ENCODE results near the gene UCP3. TPM values are rescaled to one million over a fixed set of nuclear protein-coding genes. Genes with fewer than 3 reads are reported as not detected.

Gene UCP3
- total RNA-seq, 1 donor from 2014 or later, result 2.0 TPM

DNA sequence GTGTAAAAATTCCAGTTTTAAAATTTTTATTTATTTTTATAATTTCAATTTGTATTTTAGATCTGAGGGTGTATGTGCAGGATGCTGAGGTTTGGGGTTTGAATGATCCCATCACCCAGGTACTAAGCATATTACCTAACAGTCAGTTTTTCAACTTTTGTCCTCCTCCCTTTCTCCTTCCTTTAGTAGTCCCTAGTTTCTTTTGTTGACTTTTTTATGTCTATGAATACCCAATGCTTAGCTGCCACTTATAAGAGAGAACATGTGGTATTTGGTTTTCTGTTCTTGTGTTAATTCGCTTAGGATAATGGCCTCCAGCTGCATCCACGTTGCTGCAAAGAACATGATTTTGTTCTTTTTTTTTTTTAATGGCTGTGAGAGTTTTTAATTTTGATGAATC is 35.7 kb upstream of the UCP3 start:
- Histone ChIP-seq H3K9ac (ENCODE audit: low read length) (no peak overlapping the region), H3K27me3 (ENCODE audit: insufficient read depth, low read length) (no peaks in the 10 kb centered on the region), H3K4me2 (ENCODE audit: low read length) (no peak overlapping the region), H2AFZ (ENCODE audit: low read depth, low read length) (no peak overlapping the region), H3K36me3 (ENCODE audit: insufficient read depth, low read length) (peaks cover 12% of the 10 kb centered on the region), H4K20me1 (ENCODE audit: insufficient read depth, low read length) (no peaks in the 10 kb centered on the region), H3K4me1 (ENCODE audit: insufficient read depth, low read length) (no peaks in the 10 kb centered on the region), H3K9me3 (ENCODE audit: insufficient read depth, low read depth, low read length) (no peaks in the 10 kb centered on the region), H3K27ac (ENCODE audit: low read depth, low read length) (no peak overlapping the region), H3K79me2 (ENCODE audit: insufficient read depth, low read length) (no peaks in the 10 kb centered on the region), H3K4me3 (ENCODE audit: insufficient read depth, low read depth, low read length) (no peak overlapping the region)
- no peak for TF ChIP-seq CTCF (IDR thresholded peaks at IDR 0.05; ENCODE audit: insufficient read depth, low read depth, low read length)
- Mint-ChIP-seq H3K27me3 (ENCODE audit: low read depth, unreplicated experiment) (no peaks in the 10 kb centered on the region), H3K27ac (ENCODE audit: unreplicated experiment) (no peak overlapping the region), H3K36me3 (ENCODE audit: low read depth, unreplicated experiment) (peaks cover 37% of the 10 kb centered on the region), H3K4me3 (ENCODE audit: unreplicated experiment) (no peak overlapping the region), H3K9me3 (ENCODE audit: unreplicated experiment) (no peaks in the 10 kb centered on the region), H3K4me1 (ENCODE audit: low read depth, unreplicated experiment) (no peaks in the 10 kb centered on the region)
- FAIRE-seq, result no peak
- DNase-seq (ENCODE audit: low read depth), result no peak

GRCh38 chr11:74043450-74043849 is 34.6 kb upstream of the UCP3 start:
- Mint-ChIP-seq H3K27ac (ENCODE audit: unreplicated experiment) (no peak overlapping the region), H3K4me1 (ENCODE audit: low read depth, unreplicated experiment) (no peaks in the 10 kb centered on the region), H3K4me3 (ENCODE audit: unreplicated experiment) (no peak overlapping the region), H3K27me3 (ENCODE audit: low read depth, unreplicated experiment) (no peaks in the 10 kb centered on the region), H3K36me3 (ENCODE audit: low read depth, unreplicated experiment) (peaks cover 36% of the 10 kb centered on the region), H3K9me3 (ENCODE audit: unreplicated experiment) (no peaks in the 10 kb centered on the region)
- H2AFZ ChIP-seq (ENCODE audit: low read depth, low read length), result no peak overlapping the region
- no peaks in the 10 kb centered on the region for H3K79me2 ChIP-seq (ENCODE audit: insufficient read depth, low read length)
- H3K9ac ChIP-seq (ENCODE audit: low read length), result no peak overlapping the region
- no peaks in the 10 kb centered on the region for H3K4me1 ChIP-seq (ENCODE audit: insufficient read depth, low read length)
- H3K4me3 ChIP-seq (ENCODE audit: insufficient read depth, low read depth, low read length), result no peak overlapping the region
- peaks cover 21% of the 10 kb centered on the region for H3K36me3 ChIP-seq (ENCODE audit: insufficient read depth, low read length)
- no peaks in the 10 kb centered on the region for H3K27me3 ChIP-seq (ENCODE audit: insufficient read depth, low read length)
- H4K20me1 ChIP-seq (ENCODE audit: insufficient read depth, low read length), result no peaks in the 10 kb centered on the region
- no peak overlapping the region for H3K27ac ChIP-seq (ENCODE audit: low read depth, low read length)
- no peak for DNase-seq (ENCODE audit: low read depth)
- TF ChIP-seq CTCF (IDR thresholded peaks at IDR 0.05; ENCODE audit: insufficient read depth, low read depth, low read length) (no peak), EZH2 (IDR thresholded peaks at IDR 0.05; ENCODE audit: insufficient read depth, low read length) (no peak)
- no peaks in the 10 kb centered on the region for H3K9me3 ChIP-seq (ENCODE audit: insufficient read depth, low read depth, low read length)
- no peak overlapping the region for H3K4me2 ChIP-seq (ENCODE audit: low read length)
- FAIRE-seq, result no peak

DNA sequence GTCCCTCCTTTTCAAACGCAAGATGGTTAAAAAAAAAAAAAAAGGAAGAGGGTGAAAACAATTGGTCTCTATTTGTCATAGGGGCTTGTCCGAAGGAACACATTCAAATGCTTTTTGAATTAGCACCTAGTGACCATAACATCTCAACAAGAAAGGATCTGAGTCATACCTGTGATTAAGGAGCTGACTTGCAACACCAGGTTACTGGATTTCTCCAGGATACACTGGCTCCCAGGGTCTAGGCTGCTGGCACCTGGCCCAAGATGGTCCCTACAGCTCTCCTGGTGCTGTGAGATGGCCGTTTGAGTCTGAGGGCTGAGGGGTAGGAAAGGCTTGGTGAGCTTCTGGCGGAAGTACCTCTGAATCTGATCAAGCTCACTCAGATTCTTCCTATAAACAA is 28.4 kb upstream of the UCP3 start:
- Mint-ChIP-seq H3K36me3 (ENCODE audit: low read depth, unreplicated experiment) (peaks cover 40% of the 10 kb centered on the region), H3K4me1 (ENCODE audit: low read depth, unreplicated experiment) (no peaks in the 10 kb centered on the region), H3K9me3 (ENCODE audit: unreplicated experiment) (no peaks in the 10 kb centered on the region), H3K27me3 (ENCODE audit: low read depth, unreplicated experiment) (no peaks in the 10 kb centered on the region), H3K4me3 (ENCODE audit: unreplicated experiment) (no peak overlapping the region), H3K27ac (ENCODE audit: unreplicated experiment) (no peak overlapping the region)
- H3K4me3 ChIP-seq (ENCODE audit: insufficient read depth, low read depth, low read length), result no peak overlapping the region
- FAIRE-seq, result no peak
- no peak overlapping the region for H3K9ac ChIP-seq (ENCODE audit: low read length)
- no peaks in the 10 kb centered on the region for H3K27me3 ChIP-seq (ENCODE audit: insufficient read depth, low read length)
- no peaks in the 10 kb centered on the region for H3K79me2 ChIP-seq (ENCODE audit: insufficient read depth, low read length)
- no peaks in the 10 kb centered on the region for H4K20me1 ChIP-seq (ENCODE audit: insufficient read depth, low read length)
- no peaks in the 10 kb centered on the region for H3K9me3 ChIP-seq (ENCODE audit: insufficient read depth, low read depth, low read length)
- H3K36me3 ChIP-seq (ENCODE audit: insufficient read depth, low read length), result peaks cover 31% of the 10 kb centered on the region
- H3K4me2 ChIP-seq (ENCODE audit: low read length), result no peak overlapping the region
- no peak overlapping the region for H3K27ac ChIP-seq (ENCODE audit: low read depth, low read length)
- H2AFZ ChIP-seq (ENCODE audit: low read depth, low read length), result no peak overlapping the region
- peak; percentile 63 for DNase-seq (ENCODE audit: low read depth)
- H3K4me1 ChIP-seq (ENCODE audit: insufficient read depth, low read length), result no peaks in the 10 kb centered on the region
- TF ChIP-seq EZH2 (IDR thresholded peaks at IDR 0.05; ENCODE audit: insufficient read depth, low read length), result no peak
- TF ChIP-seq CTCF (IDR thresholded peaks at IDR 0.05; ENCODE audit: insufficient read depth, low read depth, low read length), result no peak
